HG03520 (cell line): ENCODE measurements around the gene MYCN.

Experiments used
- ATAC-seq: cut with Tn5 transposase; IDR thresholded peaks from one replicate; pipeline ENCODE4 v1.9.1; 2021; ENCODE audit warnings: mild to moderate bottlenecking, moderate library complexity; ENCODE audit not compliant: unreplicated experiment

Gene MYCN

DNA sequence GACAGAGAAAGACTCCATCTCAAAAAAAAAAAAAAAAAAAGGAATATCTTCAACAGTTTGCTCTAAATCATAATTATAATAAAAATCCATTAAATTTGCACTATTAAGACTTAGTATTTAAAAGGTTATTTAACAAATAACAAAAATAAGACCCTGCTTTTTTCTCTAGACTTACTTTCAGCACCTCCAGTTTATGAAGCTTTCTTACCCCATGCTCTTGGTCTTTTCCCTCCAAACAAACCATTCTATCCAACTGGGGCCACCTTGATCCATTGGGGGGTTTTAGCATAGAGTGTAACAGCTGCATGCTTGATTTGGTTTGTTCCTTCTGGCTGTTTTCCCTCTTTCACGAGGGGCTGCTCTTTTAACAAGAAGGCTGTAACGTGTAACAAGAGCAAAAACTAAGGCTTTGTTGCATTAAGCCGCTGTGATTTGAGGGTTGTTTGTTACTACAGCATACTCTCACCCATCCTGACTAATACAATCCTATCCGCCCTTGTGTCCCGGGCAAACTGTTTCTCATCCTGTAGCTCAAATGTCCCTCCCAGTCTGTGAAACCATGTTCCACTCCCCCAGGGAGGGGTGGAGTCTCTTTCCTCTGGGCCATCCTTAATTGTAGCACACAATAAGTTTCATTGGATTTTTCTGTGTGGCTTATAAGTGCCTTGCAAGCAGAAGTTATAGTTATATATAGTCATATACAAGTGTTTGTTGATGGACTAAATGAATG is 9.6 kb upstream of the MYCN start:
- ATAC-seq: no peak

DNA sequence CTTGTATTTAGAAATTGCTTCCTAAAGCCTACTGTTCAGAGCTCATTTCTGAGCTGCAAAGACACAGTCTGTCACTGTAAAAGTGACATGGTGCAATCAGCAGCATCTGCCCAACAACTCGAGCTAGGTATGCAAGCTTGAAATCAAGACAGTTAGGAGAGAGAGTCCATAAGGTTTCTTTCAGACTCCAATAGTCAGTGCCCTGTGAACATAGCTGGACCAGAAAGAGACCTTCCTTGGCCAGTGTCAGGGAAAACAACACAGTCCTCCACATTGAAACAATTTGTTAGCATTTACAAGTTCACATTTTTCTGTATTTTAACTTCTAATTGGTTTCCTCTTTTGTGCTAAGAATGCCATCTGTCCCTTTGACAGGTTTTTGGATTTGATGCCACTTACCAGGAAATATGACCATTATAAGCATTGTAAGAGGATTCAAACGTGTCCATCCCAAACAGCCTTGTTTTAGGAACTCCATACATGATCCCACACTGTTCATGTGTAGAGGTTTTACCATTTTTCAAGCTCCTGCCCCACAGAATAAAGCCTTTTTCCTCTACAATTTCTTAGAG is 8.9 kb upstream of the MYCN start:
- no peak for ATAC-seq

DNA sequence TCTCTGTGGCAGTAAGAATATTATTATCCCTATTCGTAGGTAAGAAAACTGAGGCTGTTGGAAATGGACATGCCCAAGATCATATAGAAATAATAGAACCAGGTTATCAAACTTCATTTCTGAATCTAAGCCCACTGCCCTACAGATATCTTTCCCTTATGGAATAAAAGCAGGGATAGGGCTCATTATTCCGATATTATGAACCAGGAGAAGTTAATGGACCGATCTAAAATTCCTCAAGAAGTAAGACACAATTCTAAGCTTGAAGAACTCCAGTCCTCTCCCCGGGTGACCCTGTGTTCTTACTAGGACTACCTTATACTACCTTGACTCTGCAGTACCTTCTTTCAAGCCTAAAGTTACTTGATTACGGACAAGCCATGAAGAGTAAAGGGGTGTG is 8.4 kb upstream of the MYCN start:
- ATAC-seq: no peak

DNA sequence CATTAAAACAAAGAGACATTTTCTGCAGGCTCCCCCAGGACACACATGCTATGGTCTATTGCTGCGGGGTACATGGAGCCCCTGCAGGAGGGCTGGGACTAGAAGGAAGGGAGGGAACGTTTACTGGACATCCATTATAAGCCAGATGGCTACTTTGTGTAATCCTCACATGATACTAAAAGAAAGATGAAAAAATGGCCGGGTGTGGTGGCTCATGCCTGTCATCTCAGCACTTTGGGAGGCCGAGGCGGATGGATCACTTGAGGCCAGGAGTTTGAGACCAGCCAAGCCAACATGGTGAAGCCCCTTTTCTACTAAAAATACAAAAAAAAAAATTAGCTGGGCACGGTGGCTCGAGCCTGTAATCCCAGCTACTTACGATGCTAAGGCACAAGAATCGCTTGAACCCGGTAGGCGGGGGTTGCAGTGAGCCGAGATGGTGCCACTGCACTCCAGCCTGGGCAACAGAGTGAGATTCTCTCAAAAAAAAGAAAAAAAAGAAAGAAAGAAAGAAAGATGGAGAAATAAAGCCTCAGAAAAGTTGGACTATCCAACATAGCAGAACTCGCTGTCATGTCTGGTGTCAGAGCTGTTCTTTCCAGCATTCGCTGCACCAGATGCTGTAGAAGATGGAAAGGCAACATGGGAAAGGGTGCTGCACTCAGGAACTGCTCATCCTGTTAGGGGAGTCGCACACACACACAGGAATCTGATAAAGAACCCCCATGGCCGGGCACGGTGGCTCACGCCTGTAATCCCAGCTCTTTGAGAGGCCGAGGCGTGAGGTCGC is 7.8 kb upstream of the MYCN start:
- no peak for ATAC-seq

DNA sequence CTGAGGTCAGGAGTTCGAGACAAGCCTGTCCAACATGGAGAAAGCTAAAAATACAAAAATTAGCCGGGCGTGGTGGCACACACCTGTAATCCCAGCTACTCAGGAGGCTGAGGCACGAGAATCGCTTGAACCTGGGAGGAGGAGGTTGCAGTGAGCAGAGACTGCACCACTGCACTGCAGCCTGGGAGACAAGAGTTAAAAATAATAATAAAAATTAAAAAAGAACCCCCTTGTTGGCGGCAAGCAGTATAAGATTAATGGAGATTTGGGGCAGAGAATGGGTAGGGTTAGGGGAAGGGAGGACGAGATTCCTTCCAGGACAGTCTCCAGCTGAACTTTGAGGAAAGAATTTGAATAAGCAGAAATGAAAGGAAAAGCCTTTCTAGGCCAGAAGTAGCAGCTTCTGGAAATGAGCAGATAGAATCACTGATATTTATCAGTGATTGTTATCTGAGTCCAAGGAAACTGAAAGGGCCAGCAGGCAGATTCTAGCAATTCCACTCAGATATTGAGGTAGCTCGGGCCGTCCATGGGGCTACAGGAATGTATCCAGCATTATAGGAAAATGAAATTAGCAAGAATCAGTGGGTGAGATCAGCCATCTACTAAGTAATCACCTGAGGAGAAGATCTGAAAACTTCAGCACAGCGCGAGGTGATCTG is 7.0 kb upstream of the MYCN start:
- ATAC-seq: no peak

DNA sequence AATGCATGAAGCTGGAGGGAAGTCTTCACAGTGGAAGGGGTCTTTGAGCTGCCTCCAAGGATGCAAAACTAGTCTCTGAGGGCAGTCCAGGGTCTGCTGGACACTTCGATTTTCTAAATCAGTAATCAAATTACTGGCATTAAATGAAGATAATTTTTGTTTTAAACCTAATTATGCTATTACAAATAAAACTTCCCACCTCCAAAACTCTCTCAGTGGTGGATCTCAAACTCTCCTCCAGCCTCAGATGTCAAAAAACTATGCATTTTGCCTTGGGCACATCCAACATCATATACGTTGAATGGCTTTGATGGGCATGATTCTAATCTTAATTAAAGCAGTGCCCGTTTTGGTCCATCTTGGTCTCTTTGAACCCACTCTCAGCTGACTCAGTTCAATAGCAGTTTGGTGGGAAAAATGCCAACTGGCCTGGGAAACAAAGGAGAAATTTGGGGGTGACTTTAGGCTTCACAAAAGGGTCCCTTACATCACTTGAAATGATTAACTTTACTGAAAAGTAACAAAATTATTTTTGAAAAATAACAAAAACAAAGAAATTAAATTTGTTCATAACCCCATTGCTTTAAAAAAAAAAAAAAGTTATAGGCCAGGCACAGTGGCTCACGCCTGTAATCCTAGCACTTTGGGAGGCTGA is 5.9 kb upstream of the MYCN start:
- ATAC-seq: no peak

DNA sequence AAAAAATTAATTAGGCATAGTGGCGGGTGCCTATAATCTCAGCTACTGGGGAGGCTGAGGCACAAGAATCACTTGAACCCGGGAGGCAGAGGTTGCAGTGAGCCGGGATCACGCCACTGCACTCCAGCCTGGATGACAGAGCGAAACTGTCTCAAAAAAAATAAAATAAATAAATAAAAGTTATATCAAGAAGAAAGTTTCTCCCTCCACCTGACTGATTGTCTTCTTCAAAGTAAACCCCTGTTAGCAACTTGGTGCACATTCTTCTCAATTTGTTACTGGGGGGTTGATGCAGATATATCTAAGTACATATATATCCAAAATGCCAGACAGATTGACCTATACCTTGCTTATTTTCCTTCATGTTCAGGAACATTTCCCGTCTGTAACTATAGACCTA is 5.2 kb upstream of the MYCN start:
- no peak for ATAC-seq

DNA sequence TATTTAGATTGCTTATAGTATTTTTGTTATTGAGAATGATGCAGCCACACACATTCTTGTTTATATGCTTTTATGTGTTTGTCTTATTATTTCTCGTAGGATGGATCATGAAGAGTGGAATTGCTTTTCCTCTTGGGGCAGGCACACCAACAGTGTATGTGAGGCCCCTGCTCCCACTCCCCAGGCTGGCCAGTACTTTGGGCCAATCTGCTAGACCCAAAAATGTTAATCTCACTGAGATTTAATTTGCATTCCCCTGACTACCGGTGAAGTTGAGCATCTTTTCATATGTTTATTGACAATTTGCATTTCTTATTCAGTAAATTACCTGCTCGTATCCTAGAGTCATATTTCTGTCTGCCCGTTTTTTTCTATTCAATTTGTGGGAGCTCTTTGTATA is 4.7 kb upstream of the MYCN start:
- ATAC-seq: no peak

DNA sequence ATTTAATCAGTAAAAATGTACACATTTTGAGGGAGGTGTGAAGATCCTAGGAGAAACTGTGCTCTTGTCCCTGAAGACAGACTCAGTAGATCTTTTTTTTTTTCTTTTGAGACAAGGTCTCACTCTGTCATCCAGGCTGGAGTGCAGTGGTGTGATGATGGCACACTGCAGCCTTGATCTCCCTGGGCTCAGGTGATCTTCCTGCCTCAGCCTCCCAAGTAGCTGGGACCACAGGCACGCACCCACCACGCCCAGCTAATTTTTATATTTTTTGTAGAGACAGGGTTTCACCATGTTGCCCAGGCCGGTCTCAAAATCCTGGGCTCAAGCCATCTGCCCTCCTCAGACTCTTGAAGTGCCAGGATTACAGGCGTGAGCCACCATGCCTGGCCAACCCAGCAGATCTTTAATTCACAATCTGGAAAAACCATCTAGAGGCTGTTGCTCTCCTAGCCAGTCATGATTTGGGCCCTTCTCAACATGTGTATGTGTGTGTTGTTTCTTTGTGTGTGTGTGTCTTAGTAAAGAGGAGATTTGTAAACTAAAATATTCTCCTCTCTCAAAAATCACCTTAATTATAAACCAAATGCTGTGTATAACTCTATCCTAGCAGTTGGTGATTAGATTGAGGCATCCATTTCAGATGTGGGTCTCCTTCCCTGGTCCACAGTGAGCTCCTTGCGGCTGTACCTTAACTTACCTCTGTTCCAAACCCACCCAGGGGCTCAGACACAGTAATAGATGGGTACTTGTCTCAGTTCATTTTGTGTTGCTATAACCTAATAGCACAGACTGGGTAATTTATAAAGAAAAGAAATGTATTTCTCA is 3.9 kb upstream of the MYCN start:
- no peak for ATAC-seq

DNA sequence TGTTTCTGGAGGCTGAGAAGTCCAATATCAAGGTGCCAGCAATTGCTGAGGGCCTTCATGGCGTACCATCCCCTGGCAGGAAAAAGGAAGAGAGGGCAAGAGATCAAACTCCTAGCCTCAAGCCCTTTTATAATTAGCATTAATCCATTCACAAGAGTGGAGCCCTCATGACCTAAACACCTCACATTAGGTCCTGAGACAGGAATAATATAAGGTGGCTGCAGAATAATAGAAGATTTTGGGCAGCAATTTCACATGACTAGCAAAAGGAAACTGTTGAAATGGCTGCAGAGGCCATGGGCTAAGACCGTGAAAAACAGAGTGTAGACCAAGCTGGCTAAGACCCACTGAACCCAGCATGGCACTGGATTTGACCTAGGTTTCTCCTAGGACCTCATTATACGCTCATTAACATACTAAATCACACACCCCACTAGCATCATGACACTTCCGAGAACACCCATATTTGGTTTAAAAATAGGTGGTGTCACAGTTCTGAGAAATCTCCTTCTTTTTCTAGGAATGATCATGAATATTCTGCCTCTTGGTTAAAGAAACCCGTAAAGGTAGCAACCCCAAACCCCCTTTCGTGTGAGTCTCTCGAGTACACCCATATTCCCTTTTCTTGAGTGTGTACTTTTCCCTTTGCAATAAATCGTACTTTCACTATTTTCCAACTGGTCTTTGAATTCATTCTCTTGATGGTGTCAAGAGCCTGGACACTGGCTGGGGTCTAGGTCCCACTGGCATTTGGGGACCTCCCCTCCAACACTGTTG is 3.1 kb upstream of the MYCN start:
- ATAC-seq: no peak

DNA sequence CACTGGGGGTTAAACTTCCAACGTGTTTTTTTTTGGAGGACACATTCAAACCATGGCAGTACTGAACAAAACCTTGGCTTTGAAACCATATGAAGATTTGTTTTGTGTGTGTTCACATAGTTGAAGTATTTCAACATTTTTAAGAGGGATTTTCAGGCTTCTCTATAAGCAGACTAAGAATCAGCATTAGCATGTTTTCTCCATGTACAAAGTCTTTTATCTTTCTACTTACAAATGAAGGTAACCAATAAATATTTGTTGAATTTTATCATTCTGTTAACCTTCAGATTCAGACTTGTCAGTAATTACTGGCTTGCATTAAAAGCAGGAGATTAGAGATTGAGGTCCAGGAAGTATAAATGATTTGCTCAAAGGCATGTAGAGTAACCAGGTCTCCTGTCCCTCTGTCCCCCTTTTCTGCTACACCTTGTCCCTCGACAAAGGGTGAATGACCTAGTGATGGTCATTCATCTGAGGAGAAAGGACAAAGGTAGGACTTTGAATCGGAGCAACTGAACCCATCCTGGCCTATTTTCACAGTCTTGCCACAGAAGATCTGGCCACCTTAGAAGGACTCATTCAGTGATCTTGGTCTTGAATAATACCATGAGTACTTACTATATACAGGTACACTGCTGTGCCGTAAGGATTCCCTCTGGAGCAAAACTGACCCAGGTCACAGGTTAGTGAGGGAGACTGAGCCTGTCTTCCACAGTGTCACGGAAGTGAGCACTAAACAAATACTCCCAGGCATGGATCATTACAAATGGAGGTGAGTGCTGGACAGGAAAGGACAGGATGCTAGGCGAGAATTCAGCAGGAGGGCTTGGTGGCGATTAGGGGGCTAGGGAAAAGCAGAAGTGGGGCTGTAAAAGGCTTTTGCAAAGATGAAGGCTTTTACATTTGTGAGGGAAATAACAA is 2.2 kb upstream of the MYCN start:
- no peak for ATAC-seq

DNA sequence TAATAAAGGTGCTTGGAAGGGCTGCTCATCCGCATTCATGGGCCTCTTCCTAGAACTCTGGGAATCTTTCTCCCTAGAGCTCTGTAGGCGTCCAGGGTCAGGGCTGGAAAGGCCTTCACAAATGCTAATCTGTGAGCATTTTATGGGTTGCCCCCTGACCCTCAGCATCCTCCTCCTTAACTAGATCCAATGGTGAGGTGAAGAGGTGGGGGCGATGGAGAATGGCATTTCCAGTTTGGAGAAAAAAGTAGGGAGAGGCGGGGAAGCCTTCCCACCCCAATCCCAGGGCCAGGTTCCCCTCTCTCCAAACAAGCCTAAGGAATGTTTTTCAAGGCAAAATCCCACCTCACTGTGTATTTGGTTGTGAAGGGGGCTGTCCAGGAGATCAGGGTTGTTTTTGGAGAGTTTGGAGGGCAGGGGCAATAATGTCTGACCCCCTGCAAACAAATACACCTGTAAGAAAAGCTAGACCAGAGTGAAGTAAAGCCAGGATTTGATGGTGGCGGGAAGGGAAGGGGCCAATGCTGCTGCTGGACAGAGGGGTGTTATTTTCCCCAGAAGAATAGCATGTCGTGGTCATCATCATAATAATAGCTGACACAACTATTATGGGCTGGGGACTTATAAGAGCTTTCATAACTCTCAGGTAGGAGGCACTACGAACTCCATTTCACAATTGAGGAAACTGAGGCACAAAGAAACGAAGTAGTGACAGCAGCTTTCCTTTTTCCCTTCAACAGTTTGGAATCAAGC is 1.4 kb upstream of the MYCN start:
- no peak for ATAC-seq

DNA sequence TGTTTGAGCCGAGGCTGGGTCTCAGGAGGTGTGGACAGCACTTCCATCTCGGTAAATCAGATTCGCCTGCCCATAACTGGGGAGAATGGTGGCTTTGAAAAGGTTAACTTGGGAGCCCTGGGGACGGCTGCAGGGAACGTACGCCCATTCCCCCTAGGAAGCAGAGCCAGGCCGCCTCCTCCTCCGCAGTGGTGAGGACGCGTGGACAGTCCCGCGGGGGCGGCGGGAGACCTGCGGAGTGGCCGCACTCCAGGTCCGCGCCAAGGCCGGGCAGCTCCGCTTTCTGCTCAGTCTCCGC is 845 bp upstream of the MYCN start:
- ATAC-seq: no peak

DNA sequence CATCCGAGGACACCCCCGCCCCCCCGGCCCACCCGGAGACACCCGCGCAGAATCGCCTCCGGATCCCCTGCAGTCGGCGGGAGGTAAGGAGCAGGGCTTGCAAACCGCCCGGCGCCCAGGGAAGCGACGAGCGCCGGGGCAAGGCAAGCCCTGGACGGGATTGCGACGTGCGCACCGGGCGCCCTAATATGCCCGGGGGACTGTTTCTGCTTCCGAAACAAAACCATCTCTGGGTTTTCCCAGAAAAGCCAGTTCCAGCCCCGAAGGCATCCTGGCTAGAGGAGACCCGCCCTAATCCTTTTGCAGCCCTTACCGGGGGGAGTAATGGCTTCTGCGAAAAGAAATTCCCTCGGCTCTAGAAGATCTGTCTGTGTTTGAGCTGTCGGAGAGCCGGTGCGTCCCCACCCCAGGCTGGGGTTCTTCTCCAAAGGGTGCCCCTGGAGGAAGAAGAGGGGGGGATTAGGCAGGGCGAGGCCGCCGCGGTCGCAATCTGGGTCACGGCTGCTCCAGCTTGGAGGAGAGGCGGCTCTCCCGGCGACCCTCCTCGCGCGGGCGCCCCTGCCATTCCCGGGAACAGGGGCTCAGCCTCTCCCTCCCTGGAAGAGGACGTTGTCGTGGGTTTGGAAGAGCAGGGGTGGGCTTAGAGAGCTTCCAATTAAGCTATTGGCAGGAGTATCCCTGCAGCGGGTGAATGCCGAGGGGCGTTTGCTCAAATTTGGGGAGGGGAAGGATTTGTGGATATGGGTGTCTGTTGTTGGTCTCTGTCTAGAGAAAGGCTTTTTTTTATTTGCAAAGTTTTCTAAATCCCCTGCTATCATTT is 521 bp downstream of the MYCN start:
- ATAC-seq: no peak

DNA sequence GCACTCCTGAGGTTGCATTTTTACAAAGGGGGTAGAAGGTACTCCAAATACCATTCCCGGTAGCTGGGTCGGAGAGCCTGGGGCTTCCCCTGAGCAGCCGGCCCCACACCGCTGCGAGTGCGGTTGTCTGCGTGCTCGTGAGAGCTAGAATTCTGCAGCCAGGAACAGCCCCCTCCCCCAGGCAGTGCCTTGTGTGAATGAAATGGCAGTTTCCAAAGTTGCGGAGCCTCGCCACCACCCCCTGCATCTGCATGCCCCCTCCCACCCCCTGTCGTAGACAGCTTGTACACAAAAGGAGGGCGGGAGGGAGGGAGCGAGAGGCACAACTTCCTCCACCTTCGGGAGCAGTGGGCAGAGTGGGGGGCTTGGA is 1.1 kb downstream of the MYCN start:
- ATAC-seq: no peak

DNA sequence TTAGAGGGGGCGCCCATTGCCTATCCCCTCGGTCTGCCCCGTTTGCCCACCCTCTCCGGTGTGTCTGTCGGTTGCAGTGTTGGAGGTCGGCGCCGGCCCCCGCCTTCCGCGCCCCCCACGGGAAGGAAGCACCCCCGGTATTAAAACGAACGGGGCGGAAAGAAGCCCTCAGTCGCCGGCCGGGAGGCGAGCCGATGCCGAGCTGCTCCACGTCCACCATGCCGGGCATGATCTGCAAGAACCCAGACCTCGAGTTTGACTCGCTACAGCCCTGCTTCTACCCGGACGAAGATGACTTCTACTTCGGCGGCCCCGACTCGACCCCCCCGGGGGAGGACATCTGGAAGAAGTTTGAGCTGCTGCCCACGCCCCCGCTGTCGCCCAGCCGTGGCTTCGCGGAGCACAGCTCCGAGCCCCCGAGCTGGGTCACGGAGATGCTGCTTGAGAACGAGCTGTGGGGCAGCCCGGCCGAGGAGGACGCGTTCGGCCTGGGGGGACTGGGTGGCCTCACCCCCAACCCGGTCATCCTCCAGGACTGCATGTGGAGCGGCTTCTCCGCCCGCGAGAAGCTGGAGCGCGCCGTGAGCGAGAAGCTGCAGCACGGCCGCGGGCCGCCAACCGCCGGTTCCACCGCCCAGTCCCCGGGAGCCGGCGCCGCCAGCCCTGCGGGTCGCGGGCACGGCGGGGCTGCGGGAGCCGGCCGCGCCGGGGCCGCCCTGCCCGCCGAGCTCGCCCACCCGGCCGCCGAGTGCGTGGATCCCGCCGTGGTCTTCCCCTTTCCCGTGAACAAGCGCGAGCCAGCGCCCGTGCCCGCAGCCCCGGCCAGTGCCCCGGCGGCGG is 1.7 kb downstream of the MYCN start:
- ATAC-seq: no peak
